ENCODE results near the gene TCF3.

DNA sequence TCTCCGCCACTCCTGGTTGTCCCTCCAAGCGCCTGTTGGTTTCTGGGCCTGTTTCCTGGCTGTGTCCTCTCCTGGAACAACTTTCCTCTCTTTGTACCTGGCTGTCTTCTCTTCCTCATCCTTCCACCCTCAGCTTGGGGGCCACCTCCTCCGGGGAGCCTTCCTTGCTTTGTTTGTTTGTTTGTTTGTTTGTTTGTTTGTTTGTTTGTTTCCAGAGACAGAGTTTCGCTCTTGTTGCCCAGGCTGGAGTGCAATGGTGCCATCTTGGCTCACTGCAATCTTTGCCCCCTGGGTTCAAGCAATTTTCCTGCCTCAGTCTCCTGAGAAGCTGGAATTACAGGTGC is 6.6 kb upstream of the TCF3 start:
- TF ChIP-seq CTCF (optimal IDR thresholded peaks at IDR 0.05 in 1 of 3, IDR thresholded peaks at IDR 0.05 in 1 of 3, conservative IDR thresholded peaks at IDR 0.05 in 1 of 3; ENCODE audit: extremely low read depth in 1 of 3, insufficient read depth in 2 of 3, low read length in 3 of 3) = no peak
- no peak for TF ChIP-seq EZH2 (IDR thresholded peaks at IDR 0.05; ENCODE audit: low read length)

Measured in keratinocyte (primary cell).